ENCODE results near the gene UGGT2.

- TF ChIP-seq POLR2A (IDR thresholded peaks at IDR 0.05; ENCODE audit: low read length): no peak
- no peak for TF ChIP-seq GATA1 (IDR thresholded peaks at IDR 0.05; ENCODE audit: low read depth, low read length)
Measured at GRCh38 chr13:95793018-95793555, 260.1 kb downstream of the UGGT2 start.

Measured in erythroblast (primary cell).